Hematopoietic multipotent progenitor cell treated with erythropoietin and hydrocortisone succinate and interleukin-3 and kit ligand, for 4 days (in vitro differentiated cells): ENCODE results near the gene SARDH.
"Not testable (repeated sequence)": the region's sequence is repeated elsewhere in the genome, so short reads cannot be mapped to it uniquely, and the experiment has no call there.

Experiments
- DNase-seq: peaks from one replicate; pipeline ENCODE4 v3.0.0-alpha.2; 2015

The SARDH gene

GRCh38 chr9:133681658-133682306 lies 56.4 kb downstream of the SARDH start:
- DNase-seq, result no peak

DNA sequence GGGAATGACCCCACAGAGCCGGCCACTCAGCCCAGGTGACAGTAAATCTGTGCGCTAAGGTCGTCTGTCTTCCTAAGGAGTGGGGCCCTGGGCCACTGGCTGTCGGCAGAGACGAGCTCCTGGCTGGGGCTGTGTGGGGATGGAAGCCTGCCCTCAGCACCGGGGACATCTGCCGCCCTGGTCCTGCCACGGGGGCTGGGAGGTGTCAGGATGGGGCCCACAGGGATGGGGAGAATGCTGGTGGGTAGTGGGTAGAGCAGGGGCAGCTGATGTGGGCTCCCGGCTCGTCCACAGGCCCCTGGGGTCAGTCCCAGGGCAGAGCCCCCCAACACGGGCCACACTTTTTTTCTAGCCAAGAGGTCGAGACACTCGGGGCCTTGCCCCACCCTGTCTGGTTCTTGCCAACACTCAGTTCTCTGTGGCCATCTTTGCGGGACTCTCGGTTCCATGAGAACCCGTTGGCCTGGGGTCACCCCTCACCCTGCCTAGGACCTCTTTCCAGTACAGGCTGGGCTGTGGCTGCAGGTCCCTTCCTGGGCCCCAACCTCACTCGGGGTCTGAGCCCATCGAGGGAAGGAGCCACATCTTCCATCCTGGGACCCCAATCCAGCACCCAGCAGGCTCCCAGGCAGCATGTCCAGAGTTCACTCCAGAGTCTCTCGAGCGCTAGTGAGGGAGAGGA lies 57.0 kb downstream of the SARDH start:
- DNase-seq, result no peak

DNA sequence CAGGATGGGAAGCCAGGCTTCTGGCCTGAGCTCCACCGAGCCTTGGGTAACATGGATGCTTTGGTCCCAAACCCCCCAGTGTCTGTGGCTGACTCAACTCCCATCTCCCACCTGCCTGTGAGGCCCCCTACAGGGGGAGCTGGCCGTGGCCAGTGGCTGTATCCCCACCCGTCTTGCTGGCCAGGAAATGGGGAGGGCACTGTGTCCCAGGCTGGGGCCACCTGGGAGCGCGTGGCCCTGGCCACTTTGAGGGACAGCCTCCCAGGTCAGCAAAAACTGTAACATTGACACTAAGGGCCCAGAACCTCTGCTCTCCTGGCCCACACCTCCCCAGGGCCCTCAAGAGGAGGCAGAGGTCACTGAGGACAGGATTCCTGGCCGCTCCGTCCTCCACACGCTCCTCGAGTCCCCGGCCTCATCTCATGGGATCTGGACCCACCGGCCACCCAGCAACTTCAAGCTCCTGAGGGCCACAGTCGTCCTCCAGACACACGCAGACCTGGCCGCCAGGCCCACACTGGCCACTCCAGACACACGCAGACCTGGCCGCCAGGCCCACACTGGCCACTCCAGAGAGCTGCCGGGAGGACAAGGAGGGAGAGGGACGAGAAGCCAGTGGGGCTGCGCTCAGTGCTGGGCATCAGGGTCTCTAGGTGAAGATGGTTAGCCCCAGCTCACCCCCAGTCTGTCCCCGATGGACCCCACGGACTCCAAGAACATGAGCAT lies 57.7 kb downstream of the SARDH start:
- DNase-seq, result no peak

DNA sequence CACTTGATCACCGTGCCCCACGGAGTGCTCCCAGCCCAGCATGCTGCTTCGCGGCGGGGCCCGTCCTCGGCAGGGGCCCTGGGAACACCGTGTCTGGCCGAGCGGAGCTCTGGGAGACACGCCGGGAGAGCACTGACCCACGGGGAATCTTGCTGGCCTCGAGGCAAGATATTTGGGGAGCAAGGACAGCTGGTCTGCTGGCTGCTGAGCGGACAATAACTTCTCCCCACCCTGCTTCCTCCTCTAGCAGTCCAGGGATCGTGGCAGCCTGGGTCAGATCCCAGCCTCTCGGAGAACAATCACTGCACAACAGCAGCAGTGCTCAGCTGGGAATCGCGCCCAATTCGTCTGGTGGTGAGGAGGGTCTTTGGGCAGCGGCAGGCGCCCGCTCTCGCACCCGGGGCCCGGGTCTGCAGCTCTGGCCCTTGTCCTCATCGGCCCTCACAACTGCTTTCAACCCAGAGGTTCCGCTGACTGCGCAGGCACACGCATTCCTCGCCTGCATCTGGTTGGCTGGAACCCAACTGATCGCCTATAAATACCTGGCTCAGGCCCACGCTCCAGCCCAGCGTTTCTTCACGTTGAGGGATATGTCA lies 58.6 kb downstream of the SARDH start:
- no peak for DNase-seq

DNA sequence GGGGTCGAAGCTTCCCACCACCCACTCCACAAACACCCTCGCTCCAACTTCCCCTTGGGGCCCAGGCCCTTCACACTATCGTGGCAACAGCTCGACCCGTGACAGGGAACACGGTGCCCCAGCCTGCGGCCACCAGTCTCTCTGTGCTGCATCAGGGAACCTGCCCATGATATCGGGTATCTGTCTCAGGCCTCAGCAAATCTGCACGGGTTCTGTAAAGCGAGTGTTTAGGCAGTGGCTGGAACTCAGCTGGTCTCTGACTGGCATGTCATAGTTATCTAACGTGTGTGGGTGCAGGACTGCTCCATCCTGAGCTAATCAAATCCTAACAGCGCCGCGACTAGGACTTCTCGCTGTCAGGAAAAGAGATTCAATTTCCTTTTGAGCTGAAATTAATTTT lies 59.1 kb downstream of the SARDH start:
- peak; percentile 74 for DNase-seq

GRCh38 chr9:133677126-133678010 lies 60.8 kb downstream of the SARDH start:
- peak; percentile 86 for DNase-seq

DNA sequence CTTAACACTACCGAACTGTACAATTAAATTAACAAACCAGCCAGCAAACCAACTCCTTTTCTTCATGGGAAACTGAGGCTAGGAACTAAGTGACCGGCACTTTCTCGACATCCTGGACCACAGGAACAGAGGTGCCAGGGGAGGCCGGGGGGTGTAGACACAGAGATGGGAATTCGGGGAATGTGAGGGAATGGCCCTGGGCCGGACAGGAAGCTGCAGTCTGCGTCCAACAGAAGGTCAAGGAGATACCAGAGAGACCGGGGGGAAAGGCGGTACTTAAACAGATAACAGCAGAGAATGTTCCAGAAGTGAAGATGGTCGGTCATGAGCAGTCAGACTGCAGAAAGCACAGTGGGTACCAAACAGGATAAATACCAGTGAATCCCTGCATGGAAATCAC lies 61.7 kb downstream of the SARDH start:
- DNase-seq, result no peak

- not testable (repeated sequence) for DNase-seq
Measured at GRCh38 chr9:133675796-133676195, 62.4 kb downstream of the SARDH start.

DNA sequence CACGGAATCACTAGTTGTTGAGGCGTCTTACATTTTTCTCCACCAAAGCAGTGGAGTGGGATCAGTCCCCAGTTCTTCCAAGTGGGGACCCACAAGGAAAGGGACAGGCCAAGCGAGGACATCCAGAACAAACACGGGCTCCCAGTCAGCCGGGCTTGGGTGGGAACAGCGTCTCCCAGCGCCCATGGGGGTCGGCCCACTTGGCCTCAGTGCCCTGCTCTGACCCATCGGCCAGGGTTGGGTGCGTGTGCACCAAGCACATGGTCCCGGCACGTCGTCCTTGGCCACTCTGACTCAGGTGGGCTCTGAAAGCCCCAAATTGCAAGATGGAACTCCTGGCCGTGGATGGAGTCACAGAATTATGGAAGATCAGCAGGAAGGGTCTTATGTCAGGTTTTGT lies 64.1 kb downstream of the SARDH start:
- no peak for DNase-seq

DNA sequence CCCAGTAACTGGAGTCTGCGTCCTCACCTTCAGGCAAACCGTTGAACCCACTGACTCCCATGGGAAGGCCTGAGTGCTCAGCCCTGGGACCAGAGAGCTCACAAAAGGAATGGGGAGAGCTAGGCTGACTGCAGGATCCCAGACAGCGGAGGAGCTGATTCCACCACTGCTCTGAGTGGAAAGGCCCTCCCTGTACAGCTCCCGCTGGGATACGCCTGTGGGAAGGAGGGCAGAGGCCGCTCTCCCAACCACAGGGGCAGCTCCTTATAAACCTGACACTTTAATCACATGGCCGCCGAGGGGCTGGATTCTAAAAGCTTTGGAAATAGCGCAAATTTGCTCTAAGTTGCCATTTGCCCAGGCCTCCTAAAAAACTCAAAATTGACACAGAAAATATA lies 64.9 kb downstream of the SARDH start:
- no peak for DNase-seq

GRCh38 chr9:133672503-133673257 lies 65.5 kb downstream of the SARDH start:
- no peak for DNase-seq

DNA sequence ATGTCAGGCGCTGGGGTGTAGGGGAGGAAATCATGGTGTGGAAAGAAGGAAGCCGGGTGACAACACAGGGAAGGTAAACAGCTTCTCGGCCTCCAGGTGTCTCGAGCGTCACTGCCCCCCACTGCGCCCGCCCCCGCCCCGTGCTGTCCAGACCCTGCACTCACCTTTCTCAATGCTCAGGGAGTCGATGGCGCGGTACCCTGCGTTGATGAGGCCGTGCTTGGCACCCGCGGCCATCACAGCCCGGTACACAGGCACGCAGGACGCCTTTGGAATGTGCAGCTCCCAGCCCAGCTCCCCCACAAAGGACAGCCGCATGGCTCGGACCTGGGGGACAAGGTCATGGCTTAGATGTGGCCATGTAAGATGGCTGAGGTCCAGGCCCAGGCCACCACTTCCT lies 66.8 kb downstream of the SARDH start:
- DNase-seq, result no peak

DNA sequence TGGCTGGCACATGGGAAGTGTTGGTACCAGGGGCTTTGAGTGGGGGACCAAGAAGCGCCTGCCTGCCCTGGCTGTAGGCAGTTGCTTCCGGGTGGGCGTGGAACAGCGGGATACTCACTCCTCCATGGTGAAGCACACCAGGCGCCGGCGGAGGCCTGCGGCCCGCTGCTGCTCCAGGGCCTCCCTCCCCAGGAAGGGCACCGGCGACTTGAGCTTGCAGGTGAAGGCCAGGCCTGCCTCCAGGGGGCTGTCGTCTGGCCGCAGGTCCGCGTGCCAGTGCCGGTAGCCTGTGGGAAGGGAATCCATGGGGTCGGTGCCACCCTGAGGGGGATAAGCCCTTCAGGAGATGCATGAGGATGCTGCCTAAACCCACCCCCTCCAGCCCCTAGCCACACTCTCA lies 67.7 kb downstream of the SARDH start:
- no peak for DNase-seq

DNA sequence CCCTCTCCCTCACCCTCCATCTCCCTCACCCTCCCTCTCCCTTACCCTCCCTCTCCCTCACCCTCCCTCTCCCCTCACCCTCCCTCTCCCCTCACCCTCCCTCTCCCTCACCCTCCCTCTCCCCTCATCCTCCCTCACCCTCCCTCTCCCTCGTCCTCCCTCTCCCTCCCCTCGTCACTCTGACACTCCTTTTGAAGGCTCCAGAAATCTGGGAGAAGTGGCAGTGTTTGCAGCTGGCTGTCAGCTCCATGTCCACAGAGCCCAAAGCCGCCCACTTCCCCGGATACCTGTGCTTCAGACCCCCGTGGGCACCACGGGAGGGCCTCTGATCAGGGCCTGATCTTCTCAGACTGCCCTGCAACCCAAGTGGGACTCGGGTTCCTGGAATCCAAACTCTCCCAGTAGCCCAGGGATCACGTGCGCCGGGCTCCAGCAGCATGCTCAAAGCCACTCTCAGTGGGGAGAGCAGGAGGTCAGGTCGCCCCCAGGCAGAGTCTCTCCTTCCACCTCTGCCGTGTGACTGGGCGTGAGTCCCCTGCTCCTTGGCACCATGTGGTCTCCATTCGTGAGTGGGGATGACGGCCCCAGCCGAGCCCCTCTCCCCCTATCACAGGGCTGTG lies 68.9 kb downstream of the SARDH start:
- no peak for DNase-seq

GRCh38 chr9:133667759-133668450 lies 70.2 kb downstream of the SARDH start:
- no peak for DNase-seq

DNA sequence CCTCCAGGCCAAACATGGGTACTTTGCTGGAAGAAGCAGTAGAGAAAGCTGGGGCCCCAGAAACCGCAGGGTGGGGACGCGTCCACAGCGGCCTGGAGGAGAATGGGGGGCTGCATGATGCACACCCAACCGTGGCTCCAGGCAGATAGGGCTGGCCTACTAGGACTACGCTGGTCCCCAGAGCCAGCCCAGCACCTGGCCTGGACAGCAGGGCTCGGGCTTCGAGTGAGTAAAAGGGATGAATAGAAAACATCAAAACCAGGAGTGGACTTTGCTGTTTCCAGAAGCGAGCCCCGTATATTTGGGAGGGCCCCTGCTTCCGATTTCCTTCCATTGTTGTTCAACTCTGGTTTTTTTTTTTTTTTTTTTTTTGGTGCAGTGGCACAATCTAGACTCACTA lies 71.3 kb downstream of the SARDH start:
- no peak for DNase-seq

- no peak for DNase-seq
Measured at GRCh38 chr9:133666387-133666786, 71.8 kb downstream of the SARDH start.

DNA sequence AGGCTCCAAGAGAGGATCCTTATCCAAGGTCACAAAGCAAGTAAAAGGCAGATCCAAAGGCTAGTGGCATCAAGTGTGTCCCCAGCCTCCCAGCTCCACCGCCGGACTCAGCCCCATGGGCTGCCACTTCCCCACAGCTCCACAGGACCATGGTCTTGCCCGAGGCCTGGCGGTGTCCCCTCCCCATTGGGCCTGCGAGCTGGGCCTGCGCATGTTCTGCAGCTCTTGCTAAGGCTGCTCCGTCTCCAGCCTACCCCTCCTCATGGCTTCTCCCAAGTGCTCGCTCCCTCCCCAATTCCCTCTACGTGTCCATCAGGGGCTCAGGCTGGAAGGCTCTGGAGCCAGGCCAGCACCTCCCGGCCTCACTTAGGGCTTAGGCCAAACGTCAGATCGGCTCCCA lies 72.6 kb downstream of the SARDH start:
- no peak for DNase-seq

DNA sequence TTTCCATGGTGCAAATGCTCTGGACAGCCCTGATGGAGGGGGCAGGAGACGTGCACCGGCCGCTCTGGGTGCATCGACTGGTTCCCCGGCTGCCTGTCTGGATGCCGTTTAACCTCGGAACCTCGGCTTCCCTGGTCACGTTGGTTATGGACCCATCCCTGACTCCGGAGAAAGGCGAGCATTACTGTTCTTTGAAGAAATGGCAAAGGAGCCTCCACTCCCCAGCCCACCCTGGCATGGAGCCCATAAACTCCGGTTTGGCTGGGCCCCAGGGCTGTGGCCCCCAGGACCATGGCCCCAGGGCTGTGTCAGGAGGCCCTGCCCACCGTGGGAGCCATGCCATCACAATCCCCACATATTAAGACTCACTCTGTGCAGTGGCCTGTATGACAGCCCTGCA lies 73.1 kb downstream of the SARDH start:
- DNase-seq, result no peak

DNA sequence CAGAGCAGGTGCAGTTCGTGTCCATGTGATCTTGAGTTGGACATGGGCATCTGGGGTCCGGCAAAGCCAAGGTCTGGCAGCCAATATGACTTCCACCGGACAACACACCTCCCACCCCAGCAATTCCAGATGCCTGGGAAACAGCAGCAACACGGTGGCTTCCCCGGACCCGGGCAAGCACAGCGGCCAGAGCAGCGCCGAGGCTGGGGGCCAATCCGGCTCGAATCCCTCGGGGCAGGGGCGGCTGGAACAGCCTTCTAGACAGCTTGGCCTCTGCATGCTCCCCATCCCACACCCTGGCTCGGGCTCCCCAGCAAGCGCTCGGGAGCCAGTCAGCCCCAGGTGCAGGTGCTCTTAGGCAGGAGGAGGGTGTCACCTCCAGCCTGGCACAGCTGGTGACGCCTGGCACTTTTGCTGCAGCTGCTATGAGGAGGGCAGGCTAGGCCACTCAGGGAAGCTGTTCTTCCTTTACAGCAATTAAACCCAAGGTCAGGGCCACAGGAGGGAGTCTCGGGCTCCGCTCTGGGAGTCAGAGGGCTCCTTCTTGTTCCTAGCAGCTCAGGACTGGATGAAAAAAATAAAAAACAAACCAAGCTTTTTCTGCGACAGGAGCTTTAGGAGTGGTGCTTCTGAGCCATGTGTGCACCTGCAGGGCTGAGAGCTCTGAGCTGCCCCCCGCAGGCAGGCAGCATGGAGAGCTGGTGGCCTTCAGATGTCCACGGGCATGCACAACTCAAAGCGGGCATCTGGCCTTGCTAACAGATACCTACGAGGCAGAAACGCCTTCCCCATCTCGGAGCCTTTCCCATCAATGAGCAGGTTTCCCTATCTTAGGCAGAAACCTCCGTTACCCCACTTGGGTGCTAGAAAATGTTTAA lies 73.7 kb downstream of the SARDH start:
- DNase-seq, result no peak
